D721Med (cell line): Measurements from ENCODE around the gene RFX7.

ENCODE experiments used
- DNase-seq: peaks from one replicate; pipeline ENCODE4 v3.0.0; 2011; ENCODE audit warnings: low spot score; ENCODE audit not compliant: insufficient read length
- FAIRE-seq: peaks from 2 replicates; lab custom pipeline; 2011; peaks lifted over from hg19 to GRCh38; lab: Jason Lieb, UNC
- TF ChIP-seq, protein P1 (sequence below): IDR thresholded peaks from 2 replicates; pipeline ENCODE4 v1.5.1; 2012; ENCODE audit warnings: mild to moderate bottlenecking, control low read depth; ENCODE audit not compliant: insufficient read depth; ENCODE audit errors: missing control alignments

Gene RFX7

DNA sequence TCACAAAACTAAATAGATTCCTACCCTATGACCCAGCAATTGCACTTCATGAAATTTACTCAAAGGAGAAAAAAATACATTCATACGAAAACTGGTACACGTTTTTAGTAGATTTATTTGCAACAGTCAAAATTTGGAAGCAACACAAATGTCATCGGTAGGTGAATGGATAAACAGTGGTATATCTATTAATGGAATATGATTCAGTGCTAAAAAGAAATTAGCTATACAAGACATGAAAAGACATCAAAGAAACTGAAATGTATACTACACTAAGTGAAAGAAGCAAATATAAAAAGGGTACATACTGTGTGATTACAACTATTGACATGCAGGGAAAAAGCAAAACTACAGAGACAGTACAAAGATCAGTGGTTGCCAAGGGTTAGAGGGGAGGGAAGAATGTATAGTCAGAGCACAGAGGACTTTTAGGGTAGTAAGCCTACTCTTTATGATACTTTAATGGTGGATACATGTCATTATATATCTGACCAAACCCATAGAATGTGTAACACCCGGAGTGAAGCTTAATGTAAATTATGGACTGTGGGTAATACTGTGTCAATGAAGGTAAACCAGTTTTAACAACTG lies 31.6 kb downstream of the RFX7 start:
- DNase-seq (no peak), FAIRE-seq (no peak)
- TF ChIP-seq, protein P1, sequence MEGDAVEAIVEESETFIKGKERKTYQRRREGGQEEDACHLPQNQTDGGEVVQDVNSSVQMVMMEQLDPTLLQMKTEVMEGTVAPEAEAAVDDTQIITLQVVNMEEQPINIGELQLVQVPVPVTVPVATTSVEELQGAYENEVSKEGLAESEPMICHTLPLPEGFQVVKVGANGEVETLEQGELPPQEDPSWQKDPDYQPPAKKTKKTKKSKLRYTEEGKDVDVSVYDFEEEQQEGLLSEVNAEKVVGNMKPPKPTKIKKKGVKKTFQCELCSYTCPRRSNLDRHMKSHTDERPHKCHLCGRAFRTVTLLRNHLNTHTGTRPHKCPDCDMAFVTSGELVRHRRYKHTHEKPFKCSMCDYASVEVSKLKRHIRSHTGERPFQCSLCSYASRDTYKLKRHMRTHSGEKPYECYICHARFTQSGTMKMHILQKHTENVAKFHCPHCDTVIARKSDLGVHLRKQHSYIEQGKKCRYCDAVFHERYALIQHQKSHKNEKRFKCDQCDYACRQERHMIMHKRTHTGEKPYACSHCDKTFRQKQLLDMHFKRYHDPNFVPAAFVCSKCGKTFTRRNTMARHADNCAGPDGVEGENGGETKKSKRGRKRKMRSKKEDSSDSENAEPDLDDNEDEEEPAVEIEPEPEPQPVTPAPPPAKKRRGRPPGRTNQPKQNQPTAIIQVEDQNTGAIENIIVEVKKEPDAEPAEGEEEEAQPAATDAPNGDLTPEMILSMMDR, result no peak

DNA sequence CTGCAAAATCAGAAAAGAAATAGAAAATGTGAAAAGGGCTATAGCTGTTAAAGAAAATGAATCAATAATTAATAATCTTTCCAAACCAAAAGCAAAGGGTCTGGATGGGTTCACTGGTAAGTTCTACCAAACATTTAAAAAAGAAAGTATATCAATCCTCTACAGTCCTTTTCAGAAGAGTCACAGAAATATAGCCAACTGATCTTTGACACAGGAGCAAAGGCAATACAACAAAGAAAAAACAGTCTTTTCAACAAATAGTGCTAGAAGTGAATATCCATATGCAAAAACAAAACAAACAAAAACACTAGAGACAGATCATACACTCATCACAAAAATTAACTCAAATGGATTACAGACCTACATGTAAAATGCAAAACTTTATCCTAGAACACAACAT lies 32.6 kb downstream of the RFX7 start:
- no peak for DNase-seq
- FAIRE-seq, result no peak
- TF ChIP-seq, protein P1, result no peak

DNA sequence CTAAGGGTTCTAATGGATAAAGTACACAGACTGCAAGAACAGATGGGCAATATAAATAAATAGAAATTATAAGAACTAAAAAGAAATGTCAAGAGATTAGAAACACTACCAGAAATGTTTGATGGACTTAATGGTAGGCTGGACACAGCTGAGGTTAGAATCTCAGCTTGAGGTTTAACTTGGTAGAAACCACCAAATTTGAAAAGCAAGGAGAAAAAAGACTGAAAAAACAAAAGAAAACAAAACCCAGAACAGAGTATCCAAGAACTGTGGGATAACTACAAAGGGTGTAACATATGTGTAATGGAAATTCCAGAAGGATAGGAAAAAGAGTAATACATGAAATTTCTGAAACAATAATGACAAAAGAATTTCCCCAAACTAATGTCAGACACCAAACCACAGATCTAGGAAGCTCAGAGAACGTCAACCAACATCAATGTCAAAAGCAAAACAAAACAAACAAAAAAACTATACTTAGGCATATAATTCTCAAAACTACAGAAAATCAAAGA lies 35.0 kb downstream of the RFX7 start:
- FAIRE-seq, result no peak

DNA sequence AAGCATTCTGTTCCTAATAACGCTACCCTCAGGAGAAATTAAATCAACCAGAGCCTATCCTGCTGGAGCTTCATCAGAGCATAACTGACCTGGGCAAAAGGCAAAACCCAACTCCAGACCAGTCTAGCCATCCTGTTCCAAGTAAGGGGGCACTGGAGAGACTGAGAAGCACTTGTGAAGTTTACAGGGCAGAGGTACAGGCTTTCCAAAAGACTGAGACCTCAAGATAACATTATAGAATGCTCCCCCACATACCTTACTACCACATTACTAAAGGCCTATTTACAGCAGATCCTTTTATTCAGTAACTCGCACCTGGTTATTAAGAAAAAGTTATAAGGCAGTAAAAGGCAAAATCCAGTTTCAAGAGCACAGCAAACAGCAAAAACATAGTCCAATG lies 35.5 kb downstream of the RFX7 start:
- TF ChIP-seq, protein P1, result no peak
- FAIRE-seq, result no peak
- no peak for DNase-seq

More for the DNA sequence above, 35.0 kb downstream of the RFX7 start:
- TF ChIP-seq, protein P1, result no peak
- DNase-seq, result no peak

DNA sequence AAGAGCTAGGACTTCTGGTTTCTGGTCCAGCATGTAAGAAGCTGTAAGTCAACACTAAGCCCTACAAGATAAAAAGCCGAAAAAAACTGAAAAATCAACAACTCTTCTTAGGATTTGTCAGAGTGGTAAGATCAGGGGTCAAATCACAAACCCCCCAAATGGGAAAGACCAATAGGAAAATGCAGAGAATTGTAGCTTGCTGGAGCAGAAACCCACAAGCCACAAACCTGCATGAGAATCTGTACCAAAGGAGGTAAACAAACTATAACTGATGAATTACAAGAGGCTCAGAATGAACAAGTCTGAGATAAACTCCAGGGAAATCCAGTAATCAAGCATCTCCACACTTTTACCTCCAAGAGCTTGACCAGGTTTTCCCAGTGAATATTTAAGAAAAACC lies 36.0 kb downstream of the RFX7 start:
- FAIRE-seq, result no peak
- TF ChIP-seq, protein P1, result no peak
- DNase-seq, result no peak

DNA sequence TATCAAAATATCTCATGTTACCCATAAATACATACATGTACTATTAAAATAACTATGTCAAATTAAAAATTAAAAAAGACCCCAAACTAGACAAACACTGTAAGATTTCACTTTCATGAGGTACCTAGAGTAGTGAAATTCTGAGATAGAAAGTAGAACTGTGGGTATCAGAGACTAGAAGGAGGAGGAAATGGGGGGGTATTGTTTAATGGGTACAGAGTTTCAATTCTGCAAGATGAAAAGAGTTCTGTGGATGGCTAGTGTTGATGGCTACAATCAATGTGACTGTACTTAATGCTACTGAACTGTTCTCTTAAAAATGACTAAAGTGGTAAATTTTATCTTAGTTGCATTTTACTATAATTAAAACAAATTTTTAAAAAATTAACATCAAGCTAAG lies 36.6 kb downstream of the RFX7 start:
- TF ChIP-seq, protein P1, result no peak
- no peak for FAIRE-seq

More for the DNA sequence above, 36.6 kb downstream of the RFX7 start:
- no peak for DNase-seq
